ENCODE results near the gene ST3GAL6. TPM values are rescaled to one million over a fixed set of nuclear protein-coding genes. Genes with fewer than 3 reads are reported as not detected.

ST3GAL6 gene
- total RNA-seq, 2 experiments from 2014 or later: 0.25 to 3.0 TPM

DNA sequence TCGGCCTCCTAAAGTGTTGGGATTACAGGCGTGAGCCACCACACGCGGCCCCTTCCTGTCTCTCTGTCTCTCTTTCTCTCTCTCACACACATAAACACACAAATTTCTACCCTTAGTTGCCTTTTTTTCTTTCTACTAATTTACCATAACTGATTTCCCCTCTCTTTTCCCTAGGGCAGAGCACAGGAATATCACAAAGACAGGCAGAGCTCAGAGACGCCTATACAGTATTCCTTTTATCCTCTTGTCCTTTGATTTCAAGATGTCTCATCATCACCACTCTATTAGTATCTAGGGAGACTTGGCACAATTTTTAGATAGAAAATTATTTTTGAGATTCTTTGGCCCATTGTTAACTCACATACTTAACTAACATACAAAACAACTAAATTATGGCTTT, 25.8 kb upstream of the ST3GAL6 start:
- Histone ChIP-seq H3K36me3 (ENCODE audit: insufficient read depth, low read length) (no peaks in the 10 kb centered on the region), H4K20me1 (ENCODE audit: insufficient read depth, low read length) (no peaks in the 10 kb centered on the region), H3K4me3 (ENCODE audit: low read depth, low read length, poor library complexity, severe bottlenecking) (no peak overlapping the region), H3K4me1 (ENCODE audit: insufficient read depth, low read length, poor library complexity, severe bottlenecking) (no peaks in the 10 kb centered on the region), H3K27ac (ENCODE audit: low read depth, low read length, poor library complexity, severe bottlenecking) (no peak overlapping the region), H3K9me3 (ENCODE audit: low read length) (no peaks in the 10 kb centered on the region), H3K9me2 (ENCODE audit: insufficient read depth, low read length) (no peaks in the 10 kb centered on the region), H3K4me2 (ENCODE audit: low read length) (no peak overlapping the region), H3K79me2 (ENCODE audit: insufficient read depth, low read depth, low read length) (no peaks in the 10 kb centered on the region), H2AFZ (ENCODE audit: low read length) (no peak overlapping the region)
- TF ChIP-seq EZH2phosphoT487 (IDR thresholded peaks at IDR 0.05; ENCODE audit: borderline replicate concordance, low read depth, low read length): no peak
- no peak for TF ChIP-seq CTCF (conservative IDR thresholded peaks at IDR 0.05; ENCODE audit: low read length)
- ChIA-PET CTCF (ENCODE audit: unreplicated experiment) (no interaction called here), POLR2A (interaction anchor here (0.8 kb wide), 1 partner anchor 11 kb away, joined by 3 read pairs; no protein-coding TSS in a partner anchor)
- DNase-seq (ENCODE audit: low spot score): no peak
- intact Hi-C loops (cut with micrococcal nuclease; ENCODE audit: unreplicated experiment): no loop called here
- no TSS peak for BruUV-seq (replicated peaks)

- TF ChIP-seq EZH2phosphoT487 (IDR thresholded peaks at IDR 0.05; ENCODE audit: borderline replicate concordance, low read depth, low read length) (no peak), CTCF (conservative IDR thresholded peaks at IDR 0.05; ENCODE audit: low read length) (no peak)
- Histone ChIP-seq H3K36me3 (ENCODE audit: insufficient read depth, low read length) (no peaks in the 10 kb centered on the region), H2AFZ (ENCODE audit: low read length) (no peak overlapping the region), H3K4me3 (ENCODE audit: low read depth, low read length, poor library complexity, severe bottlenecking) (no peak overlapping the region), H3K9me3 (ENCODE audit: low read length) (no peaks in the 10 kb centered on the region), H3K9me2 (ENCODE audit: insufficient read depth, low read length) (no peaks in the 10 kb centered on the region), H3K4me1 (ENCODE audit: insufficient read depth, low read length, poor library complexity, severe bottlenecking) (no peaks in the 10 kb centered on the region), H4K20me1 (ENCODE audit: insufficient read depth, low read length) (no peaks in the 10 kb centered on the region), H3K4me2 (ENCODE audit: low read length) (no peak overlapping the region), H3K79me2 (ENCODE audit: insufficient read depth, low read depth, low read length) (no peaks in the 10 kb centered on the region), H3K27ac (ENCODE audit: low read depth, low read length, poor library complexity, severe bottlenecking) (no peak overlapping the region)
- BruUV-seq (replicated peaks): no TSS peak
- no peak for DNase-seq (ENCODE audit: low spot score)
- ChIA-PET POLR2A (interaction anchor here (0.6 to 1.3 kb wide), 5 partner anchors 9 to 1795 kb away, joined by 3 to 5 read pairs (median 3); no protein-coding TSS in a partner anchor), CTCF (ENCODE audit: unreplicated experiment) (no interaction called here)
- intact Hi-C loops (cut with micrococcal nuclease; ENCODE audit: unreplicated experiment): no loop called here
These were observed 23.9 kb upstream of the ST3GAL6 start for GRCh38 chr3:98739266-98739665.

- no peaks in the 10 kb centered on the region for H3K79me2 ChIP-seq (ENCODE audit: insufficient read depth, low read depth, low read length)
- H3K4me2 ChIP-seq (ENCODE audit: low read length): no peak overlapping the region
These were observed 22.8 kb upstream of the ST3GAL6 start for GRCh38 chr3:98740324-98740723.

More at GRCh38 chr3:98740324-98740723, 22.8 kb upstream of the ST3GAL6 start:
- no peak for TF ChIP-seq EZH2phosphoT487 (IDR thresholded peaks at IDR 0.05; ENCODE audit: borderline replicate concordance, low read depth, low read length)
- TF ChIP-seq CTCF (conservative IDR thresholded peaks at IDR 0.05; ENCODE audit: low read length): no peak
- Histone ChIP-seq H3K4me1 (ENCODE audit: insufficient read depth, low read length, poor library complexity, severe bottlenecking) (no peaks in the 10 kb centered on the region), H2AFZ (ENCODE audit: low read length) (no peak overlapping the region), H3K36me3 (ENCODE audit: insufficient read depth, low read length) (no peaks in the 10 kb centered on the region), H3K4me3 (ENCODE audit: low read depth, low read length, poor library complexity, severe bottlenecking) (no peak overlapping the region), H3K9me3 (ENCODE audit: low read length) (no peaks in the 10 kb centered on the region), H3K9me2 (ENCODE audit: insufficient read depth, low read length) (no peaks in the 10 kb centered on the region), H4K20me1 (ENCODE audit: insufficient read depth, low read length) (no peaks in the 10 kb centered on the region), H3K27ac (ENCODE audit: low read depth, low read length, poor library complexity, severe bottlenecking) (no peak overlapping the region)
- ChIA-PET CTCF (ENCODE audit: unreplicated experiment) (no interaction called here), POLR2A (interaction anchor here (0.6 to 1.3 kb wide), 2 partner anchors 10 to 550 kb away, joined by 3 to 4 read pairs; no protein-coding TSS in a partner anchor)
- BruUV-seq (replicated peaks): no TSS peak
- no peak for DNase-seq (ENCODE audit: low spot score)
- intact Hi-C loops (cut with micrococcal nuclease; ENCODE audit: unreplicated experiment): no loop called here

Measured in OCI-LY7 (cell line).